Skeletal muscle satellite cell (primary cell): Measurements from ENCODE around the gene RABGAP1L.
"Not testable (repeated sequence)": the region's sequence is repeated elsewhere in the genome, so short reads cannot be mapped to it uniquely, and the experiment has no call there.

Source experiments
- H3K27me3 ChIP-seq: 2 replicates; pipeline ENCODE4 v1.7.0; 2013; ENCODE audit warnings: low read length; ENCODE audit not compliant: control insufficient read depth, insufficient read depth
- H3K36me3 ChIP-seq: 2 replicates; pipeline ENCODE4 v1.7.0; 2013; ENCODE audit warnings: mild to moderate bottlenecking, control low read depth, low read length; ENCODE audit not compliant: insufficient read depth
- H3K4me1 ChIP-seq: 2 replicates; pipeline ENCODE4 v1.7.0; 2013; ENCODE audit warnings: low read length; ENCODE audit not compliant: control insufficient read depth, insufficient read depth
- H3K4me2 ChIP-seq: 2 replicates; pipeline ENCODE4 v1.7.0; 2013; ENCODE audit warnings: mild to moderate bottlenecking, low read length
- H3K4me3 ChIP-seq: 2 replicates; pipeline ENCODE4 v1.7.0; 2013; ENCODE audit warnings: low read length
- H3K9ac ChIP-seq: 2 replicates; pipeline ENCODE4 v1.7.0; 2013; ENCODE audit warnings: mild to moderate bottlenecking, low read depth, low read length, moderate library complexity
- H3K9me3 ChIP-seq: replicated peaks from 2 replicates; pipeline ENCODE4 v1.7.0; 2013; ENCODE audit warnings: mild to moderate bottlenecking, control low read depth, low read length

RABGAP1L gene

DNA sequence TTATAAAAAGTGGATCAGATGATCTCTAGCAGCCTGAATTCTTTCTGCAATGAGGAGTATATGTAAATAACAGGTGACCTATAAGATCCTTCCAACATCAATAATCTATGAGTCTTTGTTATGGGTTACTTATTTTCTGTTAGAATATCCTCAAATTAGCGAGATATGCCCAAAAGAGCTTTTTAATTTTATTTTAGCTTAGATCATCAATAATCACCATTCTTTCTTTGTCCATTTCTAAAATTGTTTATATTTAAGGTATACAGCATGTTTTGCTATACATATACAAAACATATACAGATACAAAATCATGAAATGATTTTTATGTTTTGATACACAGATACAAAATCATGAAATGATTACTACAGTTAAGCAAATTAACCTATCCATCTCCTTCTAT lies 11.8 kb downstream of the RABGAP1L start:
- no peak overlapping the region for H3K4me3 ChIP-seq
- H3K27me3 ChIP-seq: no peaks in the 10 kb centered on the region
- H3K36me3 ChIP-seq: no peaks in the 10 kb centered on the region
- H3K4me2 ChIP-seq: no peak overlapping the region
- no peaks in the 10 kb centered on the region for H3K4me1 ChIP-seq
- no peak overlapping the region for H3K9ac ChIP-seq
- no peaks in the 10 kb centered on the region for H3K9me3 ChIP-seq

- H3K9me3 ChIP-seq: no peaks in the 10 kb centered on the region
- H3K4me2 ChIP-seq: no peak overlapping the region
- H3K4me1 ChIP-seq: no peaks in the 10 kb centered on the region
- H3K27me3 ChIP-seq: no peaks in the 10 kb centered on the region
- no peak overlapping the region for H3K9ac ChIP-seq
- H3K4me3 ChIP-seq: no peak overlapping the region
- no peaks in the 10 kb centered on the region for H3K36me3 ChIP-seq
These were observed 15.4 kb downstream of the RABGAP1L start for GRCh38 chr1:174174461-174175329.

- H3K27me3 ChIP-seq, H3K9me3 ChIP-seq, H3K4me1 ChIP-seq, H3K4me2 ChIP-seq, H3K4me3 ChIP-seq, H3K9ac ChIP-seq, H3K36me3 ChIP-seq: not testable (repeated sequence)
These were observed 19.1 kb downstream of the RABGAP1L start for GRCh38 chr1:174178459-174178858.

DNA sequence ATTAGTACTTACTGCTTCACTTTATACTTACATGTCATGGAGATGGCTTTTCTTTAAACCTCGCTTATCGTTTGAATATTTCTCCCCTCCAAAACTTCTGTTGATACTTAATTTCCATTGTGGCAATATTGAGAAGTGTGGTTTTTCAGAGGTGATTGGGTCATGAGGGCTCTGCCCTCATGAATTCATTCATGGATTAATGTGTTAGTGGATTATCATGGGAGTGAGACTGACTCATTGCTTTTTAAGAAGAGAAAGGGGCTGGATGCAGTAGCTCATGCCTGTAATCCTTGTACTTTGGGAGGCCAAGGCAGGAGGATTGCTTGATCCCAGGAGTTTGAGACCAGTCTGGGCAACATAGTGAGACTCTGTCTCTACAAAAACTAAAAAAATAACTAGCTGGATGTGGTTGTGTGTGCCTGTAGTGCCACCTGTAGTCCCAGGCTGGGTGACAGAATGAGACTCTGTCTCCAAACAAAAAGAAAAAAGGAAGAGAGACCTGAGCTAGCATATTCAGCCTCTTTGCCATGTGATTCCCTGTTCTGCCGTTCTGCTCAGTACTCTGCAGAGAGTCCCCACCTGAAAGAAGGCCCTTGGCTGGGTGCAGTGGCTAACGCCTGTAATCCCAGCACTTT lies 30.2 kb downstream of the RABGAP1L start:
- Histone ChIP-seq H3K36me3 (no peaks in the 10 kb centered on the region), H3K27me3 (no peaks in the 10 kb centered on the region), H3K4me3 (no peak overlapping the region), H3K9me3 (no peaks in the 10 kb centered on the region), H3K4me2 (no peak overlapping the region), H3K9ac (no peak overlapping the region), H3K4me1 (no peaks in the 10 kb centered on the region)

DNA sequence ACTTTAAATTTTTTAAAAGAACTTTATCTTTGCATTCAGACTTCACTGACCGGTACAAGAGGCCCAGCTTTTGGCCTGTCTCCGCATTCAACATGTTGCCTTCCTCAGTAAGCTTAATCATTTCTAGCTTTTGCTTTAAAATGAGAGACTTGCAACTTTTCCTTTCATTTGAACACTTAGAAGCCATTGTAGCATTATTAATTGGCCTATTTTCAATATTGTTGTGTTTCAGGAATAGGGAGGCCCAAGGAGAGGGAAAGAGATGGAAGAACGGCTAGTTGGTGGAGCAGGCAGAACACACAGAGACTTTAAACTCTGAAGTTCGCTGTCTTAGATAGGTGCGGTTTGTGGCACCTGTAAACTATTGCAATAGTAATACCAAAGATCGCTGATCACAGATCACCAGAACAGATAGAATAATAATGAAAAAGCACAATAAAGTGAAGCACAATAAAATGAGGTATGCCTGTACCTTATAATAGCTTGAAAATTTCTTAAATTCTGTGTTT lies 31.4 kb downstream of the RABGAP1L start:
- H3K4me3 ChIP-seq: no peak overlapping the region
- H3K9me3 ChIP-seq: no peaks in the 10 kb centered on the region
- H3K36me3 ChIP-seq: no peaks in the 10 kb centered on the region
- no peaks in the 10 kb centered on the region for H3K4me1 ChIP-seq
- no peak overlapping the region for H3K9ac ChIP-seq
- H3K27me3 ChIP-seq: no peaks in the 10 kb centered on the region
- H3K4me2 ChIP-seq: no peak overlapping the region

DNA sequence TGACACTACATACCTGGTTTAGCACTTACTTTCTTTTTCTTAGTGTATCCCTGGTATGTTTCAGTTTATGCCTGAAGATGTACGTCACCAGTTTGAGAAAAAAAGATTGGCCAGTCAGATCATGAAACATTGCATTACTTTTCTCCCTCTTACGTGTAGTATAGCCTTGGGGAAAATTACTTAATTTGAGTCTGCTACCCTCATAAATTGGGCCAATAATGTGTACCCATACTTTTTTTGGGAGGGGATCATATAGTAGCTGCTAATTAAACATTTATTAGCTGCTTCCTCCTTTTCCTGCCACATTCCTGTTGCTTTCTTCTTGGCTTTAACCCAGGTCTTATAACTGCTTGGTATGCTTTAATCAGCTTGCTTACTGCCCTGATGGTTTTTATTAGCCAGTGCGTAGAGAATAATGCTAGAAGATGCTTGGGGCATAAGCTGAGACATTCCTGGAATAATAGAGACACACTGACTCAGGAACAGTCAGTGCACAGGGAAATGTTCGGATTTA lies 32.1 kb downstream of the RABGAP1L start:
- H3K36me3 ChIP-seq: no peaks in the 10 kb centered on the region
- no peaks in the 10 kb centered on the region for H3K27me3 ChIP-seq
- H3K4me1 ChIP-seq: no peaks in the 10 kb centered on the region
- no peaks in the 10 kb centered on the region for H3K9me3 ChIP-seq
- no peak overlapping the region for H3K4me3 ChIP-seq
- no peak overlapping the region for H3K4me2 ChIP-seq
- no peak overlapping the region for H3K9ac ChIP-seq

- Histone ChIP-seq H3K9ac (no peak overlapping the region), H3K27me3 (no peaks in the 10 kb centered on the region), H3K4me3 (no peak overlapping the region), H3K36me3 (no peaks in the 10 kb centered on the region), H3K4me1 (no peaks in the 10 kb centered on the region), H3K4me2 (no peak overlapping the region), H3K9me3 (no peaks in the 10 kb centered on the region)
These were observed 35.1 kb downstream of the RABGAP1L start for GRCh38 chr1:174194461-174194860.

DNA sequence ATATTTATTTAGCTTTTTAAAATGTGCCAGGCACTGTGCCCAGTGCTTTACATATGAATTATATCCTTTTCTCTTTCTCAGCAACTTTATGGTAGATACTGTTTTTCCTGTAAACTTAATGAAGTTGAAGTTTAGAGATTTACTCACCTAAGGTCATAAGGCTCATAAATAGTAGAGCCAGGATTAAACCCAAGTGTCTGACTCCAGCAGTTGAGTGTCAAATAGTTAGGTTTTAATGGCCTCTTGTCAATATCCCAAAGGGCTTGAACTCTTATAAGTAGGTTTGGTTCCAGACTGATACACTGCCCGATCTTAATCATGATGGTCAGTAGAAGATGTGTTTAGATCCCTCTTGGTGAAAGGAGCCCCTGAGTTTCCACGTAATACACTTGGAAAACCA lies 37.8 kb downstream of the RABGAP1L start:
- Histone ChIP-seq H3K36me3 (no peaks in the 10 kb centered on the region), H3K4me3 (no peak overlapping the region), H3K27me3 (no peaks in the 10 kb centered on the region), H3K4me1 (no peaks in the 10 kb centered on the region), H3K9ac (no peak overlapping the region), H3K4me2 (no peak overlapping the region), H3K9me3 (no peaks in the 10 kb centered on the region)

GRCh38 chr1:174197547-174197946 lies 38.2 kb downstream of the RABGAP1L start:
- Histone ChIP-seq H3K4me2 (no peak overlapping the region), H3K9ac (no peak overlapping the region), H3K4me3 (no peak overlapping the region), H3K9me3 (no peaks in the 10 kb centered on the region), H3K27me3 (no peaks in the 10 kb centered on the region), H3K36me3 (no peaks in the 10 kb centered on the region), H3K4me1 (no peaks in the 10 kb centered on the region)

DNA sequence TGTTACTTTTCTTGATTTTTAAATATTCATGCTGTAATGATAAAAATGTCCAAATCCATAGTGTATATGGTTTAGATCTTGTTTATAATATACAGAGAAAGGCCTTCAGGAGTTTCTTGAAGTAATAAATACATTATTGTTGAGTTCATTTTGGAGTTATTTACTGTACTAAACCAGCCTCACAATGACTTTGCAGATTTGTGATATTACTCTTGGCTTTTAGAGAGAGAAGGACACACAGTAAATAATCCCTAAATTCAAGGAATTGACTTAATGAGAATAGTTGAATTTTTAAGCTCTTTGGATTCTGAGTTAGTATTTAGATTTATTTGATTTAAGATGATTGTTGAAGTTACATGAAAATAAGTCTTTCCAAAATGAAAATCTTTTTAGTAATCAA lies 38.9 kb downstream of the RABGAP1L start:
- Histone ChIP-seq H3K4me3 (no peak overlapping the region), H3K27me3 (no peaks in the 10 kb centered on the region), H3K36me3 (no peaks in the 10 kb centered on the region)

DNA sequence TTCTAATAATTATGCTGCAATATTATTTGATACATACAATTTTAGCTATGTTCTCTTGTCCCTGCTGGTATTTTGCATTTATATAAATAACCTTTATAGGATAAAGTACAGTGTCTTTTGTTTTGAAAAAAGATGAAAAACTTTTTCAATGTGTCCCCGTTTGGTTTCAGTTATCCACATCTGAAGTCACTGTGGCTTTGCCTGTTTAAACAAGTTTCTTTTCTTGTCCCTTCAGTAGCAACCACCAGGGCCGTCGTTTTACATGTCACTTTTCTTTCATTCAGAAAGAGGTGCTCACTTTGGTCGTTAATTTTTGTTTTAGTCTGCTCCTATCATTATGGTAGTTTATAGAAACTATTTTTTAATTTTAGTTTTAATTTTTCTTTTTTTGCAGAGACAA lies 41.4 kb downstream of the RABGAP1L start:
- Histone ChIP-seq H3K9me3 (no peaks in the 10 kb centered on the region), H3K4me2 (no peak overlapping the region)

More for the DNA sequence above, 38.9 kb downstream of the RABGAP1L start:
- Histone ChIP-seq H3K9ac (no peak overlapping the region), H3K4me2 (no peak overlapping the region), H3K9me3 (no peaks in the 10 kb centered on the region), H3K4me1 (no peaks in the 10 kb centered on the region)

More for the DNA sequence above, 41.4 kb downstream of the RABGAP1L start:
- Histone ChIP-seq H3K27me3 (no peaks in the 10 kb centered on the region), H3K4me3 (no peak overlapping the region), H3K9ac (no peak overlapping the region), H3K36me3 (no peaks in the 10 kb centered on the region), H3K4me1 (no peaks in the 10 kb centered on the region)
